Measurements from ENCODE around the gene CBR1.

CBR1 gene

DNA sequence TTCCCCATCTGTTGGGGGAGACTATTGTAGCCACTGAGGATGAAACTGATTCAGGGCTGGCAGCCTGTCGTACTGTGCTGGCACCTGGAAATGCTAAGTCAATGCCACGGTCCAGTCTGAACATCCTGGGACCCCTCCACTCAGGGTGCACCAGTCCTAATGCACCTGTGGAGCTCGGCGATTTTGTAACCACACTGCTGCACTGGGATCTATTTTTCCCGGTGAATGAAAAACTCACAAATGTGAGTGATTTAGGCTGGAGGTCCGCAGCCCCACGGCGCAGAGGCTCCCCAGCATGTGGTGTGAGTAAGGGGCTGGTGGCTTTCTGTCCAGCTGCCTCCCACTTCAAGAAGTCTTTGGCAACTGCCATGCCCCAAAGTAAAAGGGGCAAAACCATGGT is 45.0 kb upstream of the CBR1 start:
- no peak overlapping the region for H3K23ac ChIP-seq (ENCODE audit: low read depth, low read length, poor library complexity)
- no peak overlapping the region for H3K27ac ChIP-seq (replicated peaks; ENCODE audit: low read length)
- H3K4me2 ChIP-seq (ENCODE audit: insufficient read depth, low read length, poor library complexity, severe bottlenecking) = no peak overlapping the region
- no peak overlapping the region for H3K4me3 ChIP-seq (ENCODE audit: low read length in 2 of 2)
- H3K14ac ChIP-seq (ENCODE audit: low read length) = no peak overlapping the region
- no peaks in the 10 kb centered on the region for H3K9me3 ChIP-seq (replicated peaks in 1 of 2; ENCODE audit: control insufficient read depth in 2 of 2, insufficient read depth in 1 of 2, low read depth in 1 of 2, low read length in 2 of 2)
- H3K27me3 ChIP-seq (ENCODE audit: control insufficient read depth in 3 of 3, insufficient read depth in 3 of 3, low read depth in 1 of 3, low read length in 3 of 3) = peaks cover 0 to 12% (median 0%) of the 10 kb centered on the region in 3 experiments
- H2BK15ac ChIP-seq (ENCODE audit: low read length) = no peak overlapping the region
- H3K4ac ChIP-seq (ENCODE audit: low read length) = no peak overlapping the region
- H2AK5ac ChIP-seq (ENCODE audit: low read depth, low read length) = no peak overlapping the region
- no peak overlapping the region for H2BK12ac ChIP-seq (ENCODE audit: low read length)
- no peak for DNase-seq (ENCODE audit: low spot score)
- no peak overlapping the region for H2BK5ac ChIP-seq (ENCODE audit: low read length)
- H2BK120ac ChIP-seq (ENCODE audit: low read depth, low read length) = no peak overlapping the region
- WGBS, 2 donors (ENCODE audit: extremely low coverage in 2 of 2, insufficient read length in 2 of 2, insufficient replicate concordance in 1 of 2) = no CpG with 5 or more reads among the region's 8 CpGs
- H3K4me1 ChIP-seq (ENCODE audit: control insufficient read depth in 2 of 2, insufficient read depth in 1 of 2, low read depth in 1 of 2, low read length in 2 of 2) = no peaks in the 10 kb centered on the region
- H3K18ac ChIP-seq (ENCODE audit: low read length) = no peak overlapping the region
- H4K8ac ChIP-seq (ENCODE audit: low read depth, low read length) = no peak overlapping the region
- no peak overlapping the region for H2AFZ ChIP-seq (ENCODE audit: low read length)
- no peak overlapping the region for H3K9ac ChIP-seq (ENCODE audit: low read depth, low read length, poor library complexity)
- no peak overlapping the region for H4K91ac ChIP-seq (ENCODE audit: low read depth, low read length, poor library complexity)
- H3K36me3 ChIP-seq (replicated peaks in 1 of 2; ENCODE audit: control insufficient read depth in 2 of 2, insufficient read depth in 2 of 2, low read length in 2 of 2) = no peaks in the 10 kb centered on the region
- H3K79me1 ChIP-seq (ENCODE audit: low read depth, low read length) = no peaks in the 10 kb centered on the region

DNA sequence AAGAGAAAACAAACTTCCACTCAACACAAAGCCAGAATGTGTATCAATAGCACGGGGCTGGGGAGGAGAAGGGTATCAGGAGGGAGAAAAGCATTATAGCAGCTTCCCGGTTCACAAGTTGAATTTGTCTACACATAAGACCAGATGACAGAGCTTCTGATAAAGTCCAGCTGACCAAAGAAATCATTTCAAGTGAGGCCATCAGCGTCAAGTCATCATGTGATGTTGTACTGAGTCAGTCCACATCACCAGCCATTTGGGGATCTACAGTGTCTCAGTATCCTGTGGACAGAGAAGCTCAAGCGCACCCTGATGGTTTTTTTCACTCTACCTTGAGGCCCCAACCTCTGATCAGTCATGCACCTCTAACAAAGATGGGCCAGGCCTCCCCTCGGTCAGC is 42.5 kb upstream of the CBR1 start:
- no peak overlapping the region for H3K9ac ChIP-seq (ENCODE audit: low read depth, low read length, poor library complexity)
- H3K4ac ChIP-seq (ENCODE audit: low read length) = no peak overlapping the region
- H3K27ac ChIP-seq (replicated peaks; ENCODE audit: low read length) = no peak overlapping the region
- H2BK15ac ChIP-seq (ENCODE audit: low read length) = no peak overlapping the region
- H3K36me3 ChIP-seq (replicated peaks in 1 of 2; ENCODE audit: control insufficient read depth in 2 of 2, insufficient read depth in 2 of 2, low read length in 2 of 2) = peaks cover 0 to 2% of the 10 kb centered on the region in 2 donors
- H4K91ac ChIP-seq (ENCODE audit: low read depth, low read length, poor library complexity) = no peak overlapping the region
- H3K79me1 ChIP-seq (ENCODE audit: low read depth, low read length) = no peaks in the 10 kb centered on the region
- no peak overlapping the region for H2BK5ac ChIP-seq (ENCODE audit: low read length)
- no peak overlapping the region for H3K4me3 ChIP-seq (ENCODE audit: low read length in 2 of 2)
- no peak overlapping the region for H3K18ac ChIP-seq (ENCODE audit: low read length)
- no peak overlapping the region for H3K4me2 ChIP-seq (ENCODE audit: insufficient read depth, low read length, poor library complexity, severe bottlenecking)
- no peak overlapping the region for H2BK120ac ChIP-seq (ENCODE audit: low read depth, low read length)
- DNase-seq (ENCODE audit: low spot score) = no peak
- peaks cover 0 to 11% (median 0%) of the 10 kb centered on the region in 3 experiments for H3K27me3 ChIP-seq (ENCODE audit: control insufficient read depth in 3 of 3, insufficient read depth in 3 of 3, low read depth in 1 of 3, low read length in 3 of 3)
- no peaks in the 10 kb centered on the region for H3K9me3 ChIP-seq (replicated peaks in 1 of 2; ENCODE audit: control insufficient read depth in 2 of 2, insufficient read depth in 1 of 2, low read depth in 1 of 2, low read length in 2 of 2)
- H2AK5ac ChIP-seq (ENCODE audit: low read depth, low read length) = no peak overlapping the region
- H2BK12ac ChIP-seq (ENCODE audit: low read length) = no peak overlapping the region
- no peak overlapping the region for H3K23ac ChIP-seq (ENCODE audit: low read depth, low read length, poor library complexity)
- H3K4me1 ChIP-seq (ENCODE audit: control insufficient read depth in 2 of 2, insufficient read depth in 1 of 2, low read depth in 1 of 2, low read length in 2 of 2) = no peaks in the 10 kb centered on the region
- WGBS, 2 donors (ENCODE audit: extremely low coverage in 2 of 2, insufficient read length in 2 of 2, insufficient replicate concordance in 1 of 2) = no CpG with 5 or more reads among the region's 5 CpGs
- H3K14ac ChIP-seq (ENCODE audit: low read length) = no peak overlapping the region
- H2AFZ ChIP-seq (ENCODE audit: low read length) = no peak overlapping the region
- H4K8ac ChIP-seq (ENCODE audit: low read depth, low read length) = no peak overlapping the region

DNA sequence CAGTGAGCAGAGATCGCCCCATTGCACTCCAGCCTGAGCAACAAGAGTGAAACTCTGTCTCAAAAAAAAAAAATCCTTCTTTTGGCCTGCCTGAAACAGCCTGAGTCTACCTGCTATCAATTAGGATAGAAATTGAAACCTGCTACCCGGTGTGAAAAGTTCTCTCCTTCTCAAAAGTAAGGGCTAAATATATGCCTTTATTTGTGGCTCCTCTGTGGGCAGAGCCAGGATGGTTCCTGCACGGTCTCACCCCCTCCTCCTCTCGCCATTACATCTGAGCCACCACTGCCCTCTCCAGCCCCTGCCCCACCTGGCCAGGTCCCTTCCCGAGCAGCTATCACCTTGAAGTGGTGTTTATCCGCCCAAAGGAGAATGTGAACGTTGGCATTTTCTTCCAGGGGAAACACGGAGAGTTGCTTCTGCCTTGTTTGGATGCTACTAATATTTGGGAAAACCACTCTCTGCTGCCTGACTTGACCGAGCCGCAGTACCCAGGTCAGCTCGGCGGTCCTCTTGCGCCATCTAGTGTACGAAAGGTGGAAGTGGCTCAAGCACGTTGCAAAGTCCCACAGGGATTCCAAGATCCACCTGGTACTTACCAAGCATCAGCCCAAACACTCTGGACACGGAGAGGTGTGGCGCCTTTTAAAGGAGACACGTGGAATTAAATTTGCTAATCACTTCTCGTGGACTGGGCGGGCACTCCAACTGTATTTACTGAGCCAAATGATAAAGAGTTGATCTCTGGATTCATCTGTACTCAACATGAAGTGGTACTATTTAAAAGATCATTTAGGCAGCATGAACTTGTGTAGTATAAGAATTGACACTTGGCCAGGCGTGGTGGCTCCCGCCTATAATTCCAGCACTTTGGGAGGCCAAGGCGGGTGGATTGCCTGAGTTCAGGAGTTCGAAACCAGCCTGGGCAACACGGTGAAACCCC is 41.4 kb upstream of the CBR1 start:
- H3K9me3 ChIP-seq (replicated peaks in 1 of 2; ENCODE audit: control insufficient read depth in 2 of 2, insufficient read depth in 1 of 2, low read depth in 1 of 2, low read length in 2 of 2) = no peaks in the 10 kb centered on the region
- H2AK5ac ChIP-seq (ENCODE audit: low read depth, low read length) = no peak overlapping the region
- H3K9ac ChIP-seq (ENCODE audit: low read depth, low read length, poor library complexity) = no peak overlapping the region
- no peak overlapping the region for H3K23ac ChIP-seq (ENCODE audit: low read depth, low read length, poor library complexity)
- H2AFZ ChIP-seq (ENCODE audit: low read length) = peak overlapping the region; percentile 81
- no peak overlapping the region for H4K91ac ChIP-seq (ENCODE audit: low read depth, low read length, poor library complexity)
- H3K18ac ChIP-seq (ENCODE audit: low read length) = no peak overlapping the region
- H4K8ac ChIP-seq (ENCODE audit: low read depth, low read length) = no peak overlapping the region
- H3K4me2 ChIP-seq (ENCODE audit: insufficient read depth, low read length, poor library complexity, severe bottlenecking) = no peak overlapping the region
- H3K4ac ChIP-seq (ENCODE audit: low read length) = no peak overlapping the region
- no peak overlapping the region for H2BK120ac ChIP-seq (ENCODE audit: low read depth, low read length)
- DNase-seq (ENCODE audit: low spot score) = peak; percentile 81
- H3K4me3 ChIP-seq (ENCODE audit: low read length in 2 of 2) = no peak overlapping the region
- WGBS, 2 donors (ENCODE audit: extremely low coverage in 2 of 2, insufficient read length in 2 of 2, insufficient replicate concordance in 1 of 2) = no CpG with 5 or more reads among the region's 25 CpGs
- peaks cover 0 to 2% of the 10 kb centered on the region in 2 donors for H3K36me3 ChIP-seq (replicated peaks in 1 of 2; ENCODE audit: control insufficient read depth in 2 of 2, insufficient read depth in 2 of 2, low read length in 2 of 2)
- H3K4me1 ChIP-seq (ENCODE audit: control insufficient read depth in 2 of 2, insufficient read depth in 1 of 2, low read depth in 1 of 2, low read length in 2 of 2) = no peaks in the 10 kb centered on the region
- H3K27ac ChIP-seq (replicated peaks; ENCODE audit: low read length) = no peak overlapping the region
- H2BK5ac ChIP-seq (ENCODE audit: low read length) = no peak overlapping the region
- no peak overlapping the region for H3K14ac ChIP-seq (ENCODE audit: low read length)
- no peak overlapping the region for H2BK15ac ChIP-seq (ENCODE audit: low read length)
- H3K27me3 ChIP-seq (ENCODE audit: control insufficient read depth in 3 of 3, insufficient read depth in 3 of 3, low read depth in 1 of 3, low read length in 3 of 3) = peaks cover 0 to 6% (median 0%) of the 10 kb centered on the region in 3 experiments
- H3K79me1 ChIP-seq (ENCODE audit: low read depth, low read length) = no peaks in the 10 kb centered on the region
- H2BK12ac ChIP-seq (ENCODE audit: low read length) = no peak overlapping the region

DNA sequence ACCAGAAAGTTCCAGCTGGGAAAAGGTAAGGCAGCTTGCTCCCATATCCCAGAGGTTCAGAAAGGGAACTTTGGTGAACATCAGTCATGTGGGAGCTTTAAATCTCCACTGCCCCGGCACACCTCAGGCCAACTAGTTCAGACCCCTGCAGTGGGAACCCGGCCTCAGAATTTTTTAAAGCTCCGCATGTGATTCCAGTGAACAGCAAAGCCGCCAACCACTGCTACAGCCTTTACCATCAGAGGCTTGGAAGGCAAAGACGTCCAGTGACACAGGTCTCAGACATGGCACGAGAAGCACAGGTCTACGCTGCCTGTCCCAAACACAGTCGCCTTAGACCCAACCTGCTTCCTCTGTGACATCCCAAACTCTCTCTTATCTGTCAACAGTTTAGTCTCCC is 40.5 kb upstream of the CBR1 start:
- no peak overlapping the region for H3K27ac ChIP-seq (replicated peaks; ENCODE audit: low read length)
- H3K36me3 ChIP-seq (replicated peaks in 1 of 2; ENCODE audit: control insufficient read depth in 2 of 2, insufficient read depth in 2 of 2, low read length in 2 of 2) = peaks cover 2 to 7% of the 10 kb centered on the region in 2 donors
- no peak overlapping the region for H3K4ac ChIP-seq (ENCODE audit: low read length)
- H2BK12ac ChIP-seq (ENCODE audit: low read length) = no peak overlapping the region
- H3K4me1 ChIP-seq (ENCODE audit: control insufficient read depth in 2 of 2, insufficient read depth in 1 of 2, low read depth in 1 of 2, low read length in 2 of 2) = no peaks in the 10 kb centered on the region
- no CpG with 5 or more reads among the region's 8 CpGs for WGBS, 2 donors (ENCODE audit: extremely low coverage in 2 of 2, insufficient read length in 2 of 2, insufficient replicate concordance in 1 of 2)
- H3K4me2 ChIP-seq (ENCODE audit: insufficient read depth, low read length, poor library complexity, severe bottlenecking) = no peak overlapping the region
- H3K4me3 ChIP-seq (ENCODE audit: low read length in 2 of 2) = no peak overlapping the region
- no peaks in the 10 kb centered on the region for H3K9me3 ChIP-seq (replicated peaks in 1 of 2; ENCODE audit: control insufficient read depth in 2 of 2, insufficient read depth in 1 of 2, low read depth in 1 of 2, low read length in 2 of 2)
- H3K9ac ChIP-seq (ENCODE audit: low read depth, low read length, poor library complexity) = no peak overlapping the region
- no peak overlapping the region for H2AK5ac ChIP-seq (ENCODE audit: low read depth, low read length)
- no peak overlapping the region for H2BK15ac ChIP-seq (ENCODE audit: low read length)
- peaks cover 0 to 3% (median 0%) of the 10 kb centered on the region in 3 experiments for H3K27me3 ChIP-seq (ENCODE audit: control insufficient read depth in 3 of 3, insufficient read depth in 3 of 3, low read depth in 1 of 3, low read length in 3 of 3)
- DNase-seq (ENCODE audit: low spot score) = no peak
- no peak overlapping the region for H2AFZ ChIP-seq (ENCODE audit: low read length)
- no peak overlapping the region for H3K23ac ChIP-seq (ENCODE audit: low read depth, low read length, poor library complexity)
- H3K18ac ChIP-seq (ENCODE audit: low read length) = no peak overlapping the region
- H2BK120ac ChIP-seq (ENCODE audit: low read depth, low read length) = no peak overlapping the region
- H4K91ac ChIP-seq (ENCODE audit: low read depth, low read length, poor library complexity) = no peak overlapping the region
- H3K79me1 ChIP-seq (ENCODE audit: low read depth, low read length) = no peaks in the 10 kb centered on the region
- no peak overlapping the region for H3K14ac ChIP-seq (ENCODE audit: low read length)
- no peak overlapping the region for H2BK5ac ChIP-seq (ENCODE audit: low read length)
- H4K8ac ChIP-seq (ENCODE audit: low read depth, low read length) = no peak overlapping the region
